Adrenal gland (tissue), 12 donors: ENCODE results near the gene AKT3. TPM values are rescaled to one million over a fixed set of nuclear protein-coding genes. Genes with fewer than 3 reads are reported as not detected.

Experiments used
- DNase-seq, 7 donors: peaks; one replicate each; pipeline ENCODE4 v3.0.0-alpha.2; 2019 to 2020
- H3K27ac ChIP-seq, 5 donors: fragments of 200-600 bp; sonication (generic) in 4 of 5; 1 replicate in 3 of 5; 2 replicates in 2 of 5; pipeline versions ENCODE4 v1.5.1 to v1.8.0; 2016 to 2020; ENCODE audit warnings: mild to moderate bottlenecking in 1 of 5
- H3K27me3 ChIP-seq: fragments of 200-600 bp; 2 replicates; pipeline ENCODE4 v1.8.0; 2021
- H3K36me3 ChIP-seq, 2 donors: fragments of 200-600 bp; replicated peaks in 1 of 2; 1 replicate in 1 of 2; 2 replicates in 1 of 2; pipeline versions ENCODE4 v1.5.1 to v1.8.0; 2018 to 2022
- H3K4me1 ChIP-seq, 2 donors: fragments of 200-600 bp; replicated peaks in 1 of 2; 1 replicate in 1 of 2; 2 replicates in 1 of 2; pipeline versions ENCODE4 v1.5.1 to v1.8.0; 2018 to 2021
- H3K4me3 ChIP-seq, 4 donors: fragments of 200-600 bp; sonication (generic) in 3 of 4; one replicate each; pipeline ENCODE4 v1.5.1; 2016 to 2018
- H3K9me3 ChIP-seq, 3 donors: fragments of 200-600 bp; sonication (generic) in 1 of 3; replicated peaks in 1 of 3; 1 replicate in 2 of 3; 2 replicates in 1 of 3; pipeline versions ENCODE4 v1.5.1 to v1.8.0; 2016 to 2021
- POLR2A ChIP-seq, 2 donors: fragments of 450-650 bp; IDR thresholded peaks; one replicate each; pipeline ENCODE4 v1.6.1; 2017; ENCODE audit warnings: antibody characterized with exemption in 2 of 2, mild to moderate bottlenecking in 2 of 2, moderate library complexity in 1 of 2
- WGBS, 4 donors: extraction: QIAGEN DNeasy Blood & Tissue Kit in 2 of 4; methylation state at CpG; one replicate each; pipeline versions ENCODE4 v1.1.5 to v1.1.7; 2013 to 2017; 5-methylcytosine and 5-hydroxymethylcytosine counted together
- intact Hi-C, 2 donors: fragments of 100-400 bp; cut with DNase I; formaldehyde crosslinking; loops; one replicate each; pipeline versions ENCODE4 v1.14.1 to v1.15.0; 2022 to 2023
- polyA plus RNA-seq, 3 donors: library from polyadenylated mRNA; stranded (reverse); fragments of 200-250 nt in 2 of 3; fragments of 350-450 nt in 1 of 3; fragmentation: Illumina TruSeq in 1 of 3; extraction: RNeasy Lipid Tissue Mini Kit (QIAGEN cat#74804) in 1 of 3; gene quantifications; one replicate each; pipeline ENCODE4 v1.2.3, GENCODE V29; 2013 to 2014
- total RNA-seq, 9 donors: library from RNA; depleted of rRNA in 4 of 9; stranded (reverse); fragments of >200 nt in 4 of 9; fragments of 120-200 nt in 1 of 9; fragmentation: NEBNext Ultra II Directional in 1 of 9; extraction: Animal tissue kit (Norgen Biotek cat#: 25700) in 1 of 9; gene quantifications; one replicate each; pipeline versions ENCODE4 v1.1.0 to v1.2.4, GENCODE V29; 2013 to 2023
- TF ChIP-seq, protein P1 (sequence below), 6 experiments: fragments of 450-650 bp in 4 of 6; fragments of 200-600 bp in 2 of 6; sonication (generic) in 1 of 6; IDR thresholded peaks; 1 replicate in 5 of 6; 2 replicates in 1 of 6; pipeline versions ENCODE4 v1.5.1 to v1.8.0; 2016 to 2021; ENCODE audit warnings: antibody characterized with exemption in 6 of 6, mild to moderate bottlenecking in 2 of 6, moderate library complexity in 1 of 6
- donor health status: healthy with polysubstance abuse.
- donor health status: Bipolar disorder and iron deficiency.
- donor health status: DM: yes; HTN: yes; CAD: no.
- donor health status: DM: no; HTN: no; CAD: no.
- donor health status: DM: no; HTN: no; CAD: no.
- donor health status: DM: yes; HTN: yes; CAD: no.

Gene AKT3
- total and polyA plus RNA-seq, 12 donors = 11.4 to 82.3 (median 32.4) TPM

DNA sequence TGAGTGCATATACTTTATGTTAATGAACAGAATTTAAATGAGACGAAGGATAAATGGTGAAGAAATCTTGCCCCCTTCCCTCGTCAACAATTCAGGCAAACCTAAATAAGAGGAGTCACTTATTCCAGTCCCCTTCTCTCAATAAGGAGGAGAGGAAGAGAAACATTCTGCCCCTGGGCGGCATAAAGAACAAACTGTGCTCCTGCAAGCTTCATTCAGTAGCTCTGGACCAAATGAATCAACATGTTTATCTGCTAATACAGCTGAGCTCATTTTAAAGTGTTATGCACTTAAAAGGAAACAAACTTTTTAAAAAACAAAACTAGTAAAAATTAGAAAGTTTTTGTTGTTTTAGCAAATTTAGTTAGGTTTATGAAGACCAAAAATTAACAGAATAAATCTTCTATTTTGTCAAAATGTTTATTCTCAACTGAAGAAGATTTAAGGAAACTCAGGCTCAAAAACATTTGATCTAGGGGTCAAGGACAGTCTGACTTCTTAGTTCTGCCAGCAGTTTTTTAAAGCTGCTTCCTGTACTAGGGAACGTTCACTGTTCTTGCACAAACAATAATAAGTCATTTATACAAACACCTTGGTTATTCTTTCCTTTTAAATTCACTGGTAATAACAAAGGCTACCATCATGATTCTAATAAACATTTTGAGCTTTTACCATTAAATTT, 58.3 kb downstream of the AKT3 start:
- DNase-seq = peak in 5 of 7 donors; percentile 36 to 74 (median 42)
- no peaks in the 10 kb centered on the region for H3K9me3 ChIP-seq
- TF ChIP-seq, protein P1, sequence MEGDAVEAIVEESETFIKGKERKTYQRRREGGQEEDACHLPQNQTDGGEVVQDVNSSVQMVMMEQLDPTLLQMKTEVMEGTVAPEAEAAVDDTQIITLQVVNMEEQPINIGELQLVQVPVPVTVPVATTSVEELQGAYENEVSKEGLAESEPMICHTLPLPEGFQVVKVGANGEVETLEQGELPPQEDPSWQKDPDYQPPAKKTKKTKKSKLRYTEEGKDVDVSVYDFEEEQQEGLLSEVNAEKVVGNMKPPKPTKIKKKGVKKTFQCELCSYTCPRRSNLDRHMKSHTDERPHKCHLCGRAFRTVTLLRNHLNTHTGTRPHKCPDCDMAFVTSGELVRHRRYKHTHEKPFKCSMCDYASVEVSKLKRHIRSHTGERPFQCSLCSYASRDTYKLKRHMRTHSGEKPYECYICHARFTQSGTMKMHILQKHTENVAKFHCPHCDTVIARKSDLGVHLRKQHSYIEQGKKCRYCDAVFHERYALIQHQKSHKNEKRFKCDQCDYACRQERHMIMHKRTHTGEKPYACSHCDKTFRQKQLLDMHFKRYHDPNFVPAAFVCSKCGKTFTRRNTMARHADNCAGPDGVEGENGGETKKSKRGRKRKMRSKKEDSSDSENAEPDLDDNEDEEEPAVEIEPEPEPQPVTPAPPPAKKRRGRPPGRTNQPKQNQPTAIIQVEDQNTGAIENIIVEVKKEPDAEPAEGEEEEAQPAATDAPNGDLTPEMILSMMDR (IDR thresholded peaks at IDR 0.05) = no peak
- TF ChIP-seq POLR2A (IDR thresholded peaks at IDR 0.05) = peak in 1 of 2 donors; percentile 42
- H3K4me1 ChIP-seq = peaks cover 28 to 45% of the 10 kb centered on the region in 2 donors
- no peaks in the 10 kb centered on the region for H3K27me3 ChIP-seq
- H3K27ac ChIP-seq = peak overlapping the region; percentile 29 to 77 (median 45)
- H3K4me3 ChIP-seq = peak overlapping the region in 1 of 4 donors; percentile 19
- no peaks in the 10 kb centered on the region for H3K36me3 ChIP-seq
- WGBS, 4 donors = 27 to 36% (median 29%) methylated on average over 4 of the region's 4 CpGs
- intact Hi-C loops = no loop called here

DNA sequence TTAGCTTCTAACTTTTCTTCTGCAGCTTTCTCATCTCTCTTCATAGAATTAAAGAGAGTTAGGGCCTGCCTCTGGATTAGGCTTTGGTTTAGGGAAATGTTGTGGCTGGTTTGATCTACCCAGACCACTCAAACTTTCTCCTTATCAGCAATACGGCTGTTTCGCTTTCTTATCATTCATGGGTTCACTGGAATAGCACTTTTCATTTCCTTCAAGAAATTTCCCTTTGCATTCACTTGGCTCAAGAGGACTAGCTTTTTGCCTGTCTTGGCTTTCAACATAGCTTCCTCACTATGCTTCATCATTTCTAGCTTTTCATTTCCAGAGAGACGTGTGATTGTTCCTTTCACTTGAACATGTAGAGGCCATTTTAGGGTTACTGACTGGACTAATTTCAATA, 59.6 kb downstream of the AKT3 start:
- H3K9me3 ChIP-seq = no peaks in the 10 kb centered on the region
- H3K4me3 ChIP-seq = no peak overlapping the region
- H3K36me3 ChIP-seq = no peaks in the 10 kb centered on the region
- no peak for DNase-seq
- H3K4me1 ChIP-seq = peaks cover 28 to 58% of the 10 kb centered on the region in 2 donors
- TF ChIP-seq, protein P1 (IDR thresholded peaks at IDR 0.05) = no peak
- TF ChIP-seq POLR2A (IDR thresholded peaks at IDR 0.05) = no peak
- whole genome bisulfite sequencing, 4 donors = 60 to 73% (median 70%) methylated on average over 3 of the region's 3 CpGs
- H3K27me3 ChIP-seq = no peaks in the 10 kb centered on the region
- H3K27ac ChIP-seq = peak overlapping the region in 3 of 5 donors; percentile 45 to 77 (median 76)
- intact Hi-C loops = no loop called here

DNA sequence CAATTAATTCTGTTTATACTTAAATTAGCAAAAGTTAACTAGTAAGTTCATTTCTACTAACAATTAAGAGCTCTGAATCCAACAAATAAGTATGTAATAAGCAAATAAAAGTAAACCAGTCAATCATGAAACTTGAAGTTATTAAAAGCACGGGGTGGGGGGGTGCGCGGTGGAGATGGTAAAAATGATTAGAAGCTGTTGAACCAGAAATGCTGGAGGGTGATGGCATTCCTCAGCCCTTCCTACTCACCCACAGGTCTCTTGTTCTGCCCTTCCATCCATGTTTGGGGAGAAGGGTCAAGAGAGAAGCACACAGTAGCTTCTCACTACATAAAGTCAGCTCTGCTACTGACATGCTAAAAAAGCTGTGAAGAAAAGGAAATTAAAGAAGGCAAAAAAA, 63.5 kb downstream of the AKT3 start:
- Histone ChIP-seq H3K9me3 (no peaks in the 10 kb centered on the region), H3K36me3 (no peaks in the 10 kb centered on the region), H3K27me3 (no peaks in the 10 kb centered on the region), H3K4me1 (peaks cover 14 to 31% of the 10 kb centered on the region in 2 donors), H3K4me3 (no peak overlapping the region), H3K27ac (no peak overlapping the region)
- intact Hi-C loops = no loop called here
- TF ChIP-seq POLR2A (IDR thresholded peaks at IDR 0.05) = no peak
- TF ChIP-seq, protein P1 (IDR thresholded peaks at IDR 0.05) = no peak
- DNase-seq = no peak
- WGBS, 4 donors = 90 to 95% (median 93%) methylated on average over 3 of the region's 3 CpGs

DNA sequence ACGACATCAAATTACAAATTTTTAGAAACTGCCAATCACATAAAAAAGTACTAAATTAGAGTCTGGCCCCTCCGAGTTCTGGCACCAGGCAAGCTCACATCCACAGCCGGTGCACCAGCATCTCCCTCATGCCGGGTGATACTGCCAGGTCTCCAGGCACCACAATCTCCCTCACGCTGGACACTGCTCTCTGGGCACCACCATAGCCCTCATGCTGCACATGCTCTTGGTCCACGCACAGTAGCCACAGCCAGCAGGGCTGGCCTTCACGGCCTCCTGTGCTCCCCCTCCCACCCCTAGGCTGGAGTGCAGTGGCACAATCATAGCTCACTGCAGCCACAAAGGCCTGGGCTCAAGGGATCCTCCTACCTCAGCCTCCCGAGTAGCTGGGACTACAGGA, 65.5 kb downstream of the AKT3 start:
- no peak for DNase-seq
- WGBS, 4 donors = 90 to 95% (median 94%) methylated on average over 8 of the region's 8 CpGs
- Histone ChIP-seq H3K36me3 (no peaks in the 10 kb centered on the region), H3K27me3 (no peaks in the 10 kb centered on the region), H3K9me3 (no peaks in the 10 kb centered on the region), H3K4me1 (peaks cover 0 to 19% of the 10 kb centered on the region in 2 donors), H3K4me3 (no peak overlapping the region), H3K27ac (no peak overlapping the region)
- intact Hi-C loops = no loop called here
- TF ChIP-seq POLR2A (IDR thresholded peaks at IDR 0.05) = no peak
- TF ChIP-seq, protein P1 (IDR thresholded peaks at IDR 0.05) = no peak
